Umbilical cord (tissue), 2 donors: ENCODE results near the gene ATR. TPM values are rescaled to one million over a fixed set of nuclear protein-coding genes. Genes with fewer than 3 reads are reported as not detected.
"Not testable (repeated sequence)": the region's sequence is repeated elsewhere in the genome, so short reads cannot be mapped to it uniquely, and the experiment has no call there.

Experiments used
- DNase-seq: peaks from one replicate; pipeline ENCODE4 v3.0.0-alpha.2; 2015; ENCODE audit warnings: low spot score
- total RNA-seq: library from RNA; depleted of rRNA; stranded (reverse); fragments of >200 nt; gene quantifications from one replicate; pipeline ENCODE4 v1.2.3, GENCODE V29; 2014; ENCODE audit warnings: low replicate concordance; ENCODE audit not compliant: insufficient read depth

The ATR gene
- total RNA-seq, 1 donor from 2014 or later, result 16.6 TPM

GRCh38 chr3:142447852-142448823 is 130.4 kb downstream of the ATR start, which contains the start of gene XRN1:
XRN1 (minus strand) TSS chr3:142448037; CDS start chr3:142447944, 93 bp downstream.
- peak; percentile 94 for DNase-seq

- peak; percentile 65 for DNase-seq
Measured at GRCh38 chr3:142447301-142447851, 131.2 kb downstream of the ATR start.

GRCh38 chr3:142445816-142446254 is 132.7 kb downstream of the ATR start:
- DNase-seq, result peak; percentile 26

- DNase-seq, result no peak
Measured at GRCh38 chr3:142444343-142444742, 134.2 kb downstream of the ATR start.

- not testable (repeated sequence) for DNase-seq
Measured at GRCh38 chr3:142443060-142443459, 135.5 kb downstream of the ATR start.

GRCh38 chr3:142439499-142440220 is 138.9 kb downstream of the ATR start:
- DNase-seq, result not testable (repeated sequence)

GRCh38 chr3:142438096-142438495 is 140.4 kb downstream of the ATR start:
- DNase-seq, result not testable (repeated sequence)

GRCh38 chr3:142436951-142437585 is 141.5 kb downstream of the ATR start:
- DNase-seq, result no peak

- DNase-seq, result no peak
Measured at GRCh38 chr3:142434503-142434902, 144.0 kb downstream of the ATR start.

GRCh38 chr3:142433110-142433509 is 145.4 kb downstream of the ATR start:
- DNase-seq, result no peak

- no peak for DNase-seq
Measured at GRCh38 chr3:142429582-142429981, 149.0 kb downstream of the ATR start.

- DNase-seq, result no peak
Measured at GRCh38 chr3:142424754-142425153, 153.8 kb downstream of the ATR start.

- DNase-seq, result no peak
Measured at GRCh38 chr3:142418926-142419592, 159.5 kb downstream of the ATR start.

GRCh38 chr3:142417302-142417701 is 161.2 kb downstream of the ATR start:
- no peak for DNase-seq

- not testable (repeated sequence) for DNase-seq
Measured at GRCh38 chr3:142400537-142400936, 178.0 kb downstream of the ATR start.

Other genes starting within 250 kb of the ATR start
- 68.6 TPM for gene XRN1, start 130.7 kb downstream of the ATR start, total RNA-seq
- 1.2 TPM for gene PLS1, start 17.7 kb upstream of the ATR start, total RNA-seq
- 58.0 TPM for gene TRPC1, start 145.3 kb upstream of the ATR start, total RNA-seq